ENCODE data around the gene ZBTB4.

ZBTB4 gene

GRCh38 chr17:7464081-7464480, 15.3 kb downstream of the ZBTB4 start:
- no peak for DNase-seq (ENCODE audit: low read depth)
- H3K4me3 ChIP-seq (ENCODE audit: low read depth, low read length) = no peak overlapping the region
- TF ChIP-seq CTCF (IDR thresholded peaks at IDR 0.05; ENCODE audit: low read depth, low read length, missing control alignments) = no peak
- in situ Hi-C loops (cut with HindIII; ENCODE audit: low sequenced_read_pairs) = no loop called here

- no peak for TF ChIP-seq CTCF (IDR thresholded peaks at IDR 0.05; ENCODE audit: low read depth, low read length, missing control alignments)
- DNase-seq (ENCODE audit: low read depth) = no peak
These were observed 16.0 kb downstream of the ZBTB4 start for GRCh38 chr17:7463372-7463846.

GRCh38 chr17:7462474-7463371, 16.7 kb downstream of the ZBTB4 start:
- in situ Hi-C loops (cut with HindIII; ENCODE audit: low sequenced_read_pairs) = no loop called here
- H3K4me3 ChIP-seq (ENCODE audit: low read depth, low read length) = no peak overlapping the region
- TF ChIP-seq CTCF (IDR thresholded peaks at IDR 0.05; ENCODE audit: low read depth, low read length, missing control alignments) = no peak
- no peak for DNase-seq (ENCODE audit: low read depth)

More at GRCh38 chr17:7463372-7463846, 16.0 kb downstream of the ZBTB4 start:
- in situ Hi-C loops (cut with HindIII; ENCODE audit: low sequenced_read_pairs) = no loop called here
- no peak overlapping the region for H3K4me3 ChIP-seq (ENCODE audit: low read depth, low read length)

GRCh38 chr17:7460850-7461660, 18.4 kb downstream of the ZBTB4 start:
- H3K4me3 ChIP-seq (ENCODE audit: low read depth, low read length) = no peak overlapping the region
- in situ Hi-C loops (cut with HindIII; ENCODE audit: low sequenced_read_pairs) = no loop called here
- no peak for TF ChIP-seq CTCF (IDR thresholded peaks at IDR 0.05; ENCODE audit: low read depth, low read length, missing control alignments)
- no peak for DNase-seq (ENCODE audit: low read depth)

GRCh38 chr17:7459961-7460545, 19.4 kb downstream of the ZBTB4 start:
- TF ChIP-seq CTCF (IDR thresholded peaks at IDR 0.05; ENCODE audit: low read depth, low read length, missing control alignments) = no peak
- no peak for DNase-seq (ENCODE audit: low read depth)
- in situ Hi-C loops (cut with HindIII; ENCODE audit: low sequenced_read_pairs) = no loop called here
- no peak overlapping the region for H3K4me3 ChIP-seq (ENCODE audit: low read depth, low read length)

- TF ChIP-seq CTCF (IDR thresholded peaks at IDR 0.05; ENCODE audit: low read depth, low read length, missing control alignments) = no peak
- in situ Hi-C loops (cut with HindIII; ENCODE audit: low sequenced_read_pairs) = no loop called here
- H3K4me3 ChIP-seq (ENCODE audit: low read depth, low read length) = no peak overlapping the region
- no peak for DNase-seq (ENCODE audit: low read depth)
These were observed 31.0 kb downstream of the ZBTB4 start for GRCh38 chr17:7448461-7448860.

All from astrocyte of the cerebellum (primary cell).